Measurements from ENCODE around the gene AP2S1. TPM values are rescaled to one million over a fixed set of nuclear protein-coding genes. Genes with fewer than 3 reads are reported as not detected.

Gene AP2S1
- total and polyA plus RNA-seq, 2 of the 4 experiments (the other 2 are of a cell fraction): 144 to 274 TPM

GRCh38 chr19:46821512-46822409 is 28.9 kb downstream of the AP2S1 start (continued):
- no peak for TF ChIP-seq RFX5 (IDR thresholded peaks at IDR 0.05; ENCODE audit: low read depth, low read length)

GRCh38 chr19:46818812-46819211 is 31.8 kb downstream of the AP2S1 start:
- Histone ChIP-seq H4K91ac (ENCODE audit: insufficient read depth, low read depth, low read length) (no peak overlapping the region), H3K18ac (ENCODE audit: low read depth, low read length) (no peak overlapping the region), H3K9me1 (ENCODE audit: insufficient read depth, low read length) (no peaks in the 10 kb centered on the region), H2BK5ac (ENCODE audit: low read depth, low read length, poor library complexity, severe bottlenecking) (no peak overlapping the region), H3K36me3 (ENCODE audit: control insufficient read depth, insufficient read depth, low read length) (no peaks in the 10 kb centered on the region), H2BK15ac (ENCODE audit: low read depth, low read length) (no peak overlapping the region), H3K4me3 (ENCODE audit: insufficient read depth, low read depth, low read length) (no peak overlapping the region), H2BK20ac (ENCODE audit: low read depth, low read length) (no peak overlapping the region), H3K9me3 (ENCODE audit: control insufficient read depth, insufficient read depth, low read length) (no peaks in the 10 kb centered on the region), H3K4me1 (ENCODE audit: control insufficient read depth, insufficient read depth, low read length) (peaks cover 2% of the 10 kb centered on the region), H4K20me1 (ENCODE audit: insufficient read depth, low read length) (no peaks in the 10 kb centered on the region), H3K4ac (ENCODE audit: low read depth, low read length) (no peak overlapping the region), H3K56ac (ENCODE audit: extremely low read depth, insufficient read depth, low read length) (no peak overlapping the region), H3K23ac (ENCODE audit: low read depth, low read length) (no peak overlapping the region), H2AK5ac (ENCODE audit: low read depth, low read length) (no peak overlapping the region), H3K4me2 (ENCODE audit: low read depth, low read length) (no peak overlapping the region), H2BK120ac (ENCODE audit: low read depth, low read length) (no peak overlapping the region), H3K79me1 (ENCODE audit: low read depth in 1 of 2, low read length in 2 of 2) (no peaks in the 10 kb centered on the region), H2AK9ac (replicated peaks; ENCODE audit: low read depth, low read length, poor library complexity) (no peak overlapping the region), H3K14ac (replicated peaks; ENCODE audit: low read depth, low read length) (no peak overlapping the region), H3K27me3 (ENCODE audit: control insufficient read depth, insufficient read depth, low read length) (no peaks in the 10 kb centered on the region), H2AFZ (replicated peaks; ENCODE audit: low read length, poor library complexity) (no peak overlapping the region), H3K27ac (ENCODE audit: insufficient read depth, low read length) (no peak overlapping the region), H4K5ac (ENCODE audit: low read depth, low read length) (no peak overlapping the region), H4K8ac (ENCODE audit: low read depth in 2 of 2, low read length in 2 of 2) (no peak overlapping the region), H3K9ac (ENCODE audit: low read depth, low read length) (no peak overlapping the region)
- TF ChIP-seq MAZ (IDR thresholded peaks at IDR 0.05; ENCODE audit: borderline replicate concordance, low read depth, low read length): no peak
- no peak for TF ChIP-seq RFX5 (IDR thresholded peaks at IDR 0.05; ENCODE audit: low read depth, low read length)
- no peak for TF ChIP-seq POLR2A (IDR thresholded peaks at IDR 0.05; ENCODE audit: low read depth, low read length)
- TF ChIP-seq ELK1 (IDR thresholded peaks at IDR 0.05; ENCODE audit: borderline replicate concordance, low read depth, low read length): no peak
- intact Hi-C loops (cut with micrococcal nuclease): no loop called here
- no TSS peak for BruUV-seq (replicated peaks)
- 83% methylated on average over 1 of the region's 2 CpGs; no CpG with 5 or more reads in 1 of the 2 experiments for WGBS, 2 experiments (ENCODE audit: extremely low coverage in 2 of 2, insufficient read length in 1 of 2)
- POLR2A ChIA-PET (ENCODE audit: unreplicated experiment): no interaction called here
- DNase-seq (peak; percentile 33), ATAC-seq (ENCODE audit: low read depth) (peak; percentile 34)
- in situ Hi-C loops (cut with MboI; ENCODE audit: low sequenced_read_pairs): no loop called here
- dilution Hi-C loops (cut with HindIII; ENCODE audit: low sequenced_read_pairs, unreplicated experiment): no loop called here
- CTCF ChIA-PET: no interaction called here

Measured in IMR-90 (cell line).